ENCODE data around the gene HK3. TPM values are rescaled to one million over a fixed set of nuclear protein-coding genes. Genes with fewer than 3 reads are reported as not detected.
A peak's percentile ranks its signal among the peaks of the same experiment; 100 is the strongest.

Gene HK3
- total RNA-seq, 1 experiment from 2014 or later: not detected

GRCh38 chr5:176906796-176907195 is 7.7 kb upstream of the HK3 start:
- DNase-seq (ENCODE audit: low read depth): no peak
- in situ Hi-C loops (cut with HindIII; ENCODE audit: low pct_unique_long_range_greater_than_20kb, low sequenced_read_pairs): no loop called here

GRCh38 chr5:176906126-176906525 is 7.0 kb upstream of the HK3 start:
- in situ Hi-C loops (cut with HindIII; ENCODE audit: low pct_unique_long_range_greater_than_20kb, low sequenced_read_pairs): no loop called here
- no peak for DNase-seq (ENCODE audit: low read depth)

- no peak for DNase-seq (ENCODE audit: low read depth)
- in situ Hi-C loops (cut with HindIII; ENCODE audit: low pct_unique_long_range_greater_than_20kb, low sequenced_read_pairs): no loop called here
Observed at GRCh38 chr5:176904276-176904675, 5.1 kb upstream of the HK3 start.

GRCh38 chr5:176902911-176903664 is 3.9 kb upstream of the HK3 start:
- peak; percentile 66 for DNase-seq (ENCODE audit: low read depth)
- in situ Hi-C loops (cut with HindIII; ENCODE audit: low pct_unique_long_range_greater_than_20kb, low sequenced_read_pairs): no loop called here

GRCh38 chr5:176902102-176902814 is 3.1 kb upstream of the HK3 start:
- in situ Hi-C loops (cut with HindIII; ENCODE audit: low pct_unique_long_range_greater_than_20kb, low sequenced_read_pairs): no loop called here

GRCh38 chr5:176901260-176902101 is 2.3 kb upstream of the HK3 start:
- in situ Hi-C loops (cut with HindIII; ENCODE audit: low pct_unique_long_range_greater_than_20kb, low sequenced_read_pairs): no loop called here
- DNase-seq (ENCODE audit: low read depth): peak; percentile 25

More at GRCh38 chr5:176902102-176902814, 3.1 kb upstream of the HK3 start:
- no peak for DNase-seq (ENCODE audit: low read depth)

GRCh38 chr5:176900780-176901204 is 1.6 kb upstream of the HK3 start:
- in situ Hi-C loops (cut with HindIII; ENCODE audit: low pct_unique_long_range_greater_than_20kb, low sequenced_read_pairs): no loop called here

GRCh38 chr5:176899946-176900779 is 1.0 kb upstream of the HK3 start:
- in situ Hi-C loops (cut with HindIII; ENCODE audit: low pct_unique_long_range_greater_than_20kb, low sequenced_read_pairs): no loop called here
- no peak for DNase-seq (ENCODE audit: low read depth)

More at GRCh38 chr5:176900780-176901204, 1.6 kb upstream of the HK3 start:
- DNase-seq (ENCODE audit: low read depth): no peak

- no peak for DNase-seq (ENCODE audit: low read depth)
- in situ Hi-C loops (cut with HindIII; ENCODE audit: low pct_unique_long_range_greater_than_20kb, low sequenced_read_pairs): no loop called here
Observed at GRCh38 chr5:176897263-176897662, 1.9 kb downstream of the HK3 start.

- DNase-seq (ENCODE audit: low read depth): no peak
- in situ Hi-C loops (cut with HindIII; ENCODE audit: low pct_unique_long_range_greater_than_20kb, low sequenced_read_pairs): no loop called here
Observed at GRCh38 chr5:176895831-176896230, 3.3 kb downstream of the HK3 start.

GRCh38 chr5:176894298-176894697 is 4.8 kb downstream of the HK3 start:
- no peak for DNase-seq (ENCODE audit: low read depth)
- in situ Hi-C loops (cut with HindIII; ENCODE audit: low pct_unique_long_range_greater_than_20kb, low sequenced_read_pairs): no loop called here

GRCh38 chr5:176892663-176893062 is 6.5 kb downstream of the HK3 start:
- DNase-seq (ENCODE audit: low read depth): no peak
- in situ Hi-C loops (cut with HindIII; ENCODE audit: low pct_unique_long_range_greater_than_20kb, low sequenced_read_pairs): no loop called here

GRCh38 chr5:176891331-176891958 is 7.7 kb downstream of the HK3 start:
- in situ Hi-C loops (cut with HindIII; ENCODE audit: low pct_unique_long_range_greater_than_20kb, low sequenced_read_pairs): no loop called here
- no peak for DNase-seq (ENCODE audit: low read depth)

GRCh38 chr5:176890455-176891330 is 8.5 kb downstream of the HK3 start:
- no peak for DNase-seq (ENCODE audit: low read depth)
- in situ Hi-C loops (cut with HindIII; ENCODE audit: low pct_unique_long_range_greater_than_20kb, low sequenced_read_pairs): no loop called here

GRCh38 chr5:176889321-176890280 is 9.5 kb downstream of the HK3 start:
- in situ Hi-C loops (cut with HindIII; ENCODE audit: low pct_unique_long_range_greater_than_20kb, low sequenced_read_pairs): no loop called here
- no peak for DNase-seq (ENCODE audit: low read depth)

GRCh38 chr5:176888865-176889165 is 10.3 kb downstream of the HK3 start:
- no peak for DNase-seq (ENCODE audit: low read depth)
- in situ Hi-C loops (cut with HindIII; ENCODE audit: low pct_unique_long_range_greater_than_20kb, low sequenced_read_pairs): no loop called here
